ENCODE measurements around the gene DCHS1. TPM values are rescaled to one million over a fixed set of nuclear protein-coding genes. Genes with fewer than 3 reads are reported as not detected.

Gene DCHS1
- polyA plus RNA-seq, 4 donors: 33.1 to 39.1 (median 33.5) TPM

GRCh38 chr11:6646918-6647679 lies 8.5 kb downstream of the DCHS1 start:
- DNase-seq (ENCODE audit: low read depth in 4 of 4, low spot score in 3 of 4): no peak

DNA sequence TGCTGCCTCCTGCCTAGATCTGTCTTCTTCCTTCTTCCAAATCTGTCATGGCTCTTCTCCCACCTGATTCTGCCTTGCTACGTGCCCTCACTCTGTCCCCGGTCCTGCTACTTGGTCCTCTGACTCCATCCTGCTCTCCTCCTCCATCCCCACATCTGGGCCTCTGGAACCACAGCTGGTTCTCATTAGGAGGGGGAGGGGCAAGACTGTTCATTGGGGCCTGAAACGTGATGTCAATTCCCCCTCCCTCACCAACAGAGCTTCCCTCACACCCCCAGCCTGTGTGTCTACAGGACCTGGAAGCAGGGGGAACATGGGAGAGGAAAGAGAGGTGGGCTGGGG lies 9.1 kb downstream of the DCHS1 start:
- DNase-seq (ENCODE audit: low read depth in 4 of 4, low spot score in 3 of 4): peak in 3 of 4 donors; percentile 52 to 70 (median 61)

GRCh38 chr11:6646071-6646470 lies 9.5 kb downstream of the DCHS1 start:
- no peak for DNase-seq (ENCODE audit: low read depth in 4 of 4, low spot score in 3 of 4)

DNA sequence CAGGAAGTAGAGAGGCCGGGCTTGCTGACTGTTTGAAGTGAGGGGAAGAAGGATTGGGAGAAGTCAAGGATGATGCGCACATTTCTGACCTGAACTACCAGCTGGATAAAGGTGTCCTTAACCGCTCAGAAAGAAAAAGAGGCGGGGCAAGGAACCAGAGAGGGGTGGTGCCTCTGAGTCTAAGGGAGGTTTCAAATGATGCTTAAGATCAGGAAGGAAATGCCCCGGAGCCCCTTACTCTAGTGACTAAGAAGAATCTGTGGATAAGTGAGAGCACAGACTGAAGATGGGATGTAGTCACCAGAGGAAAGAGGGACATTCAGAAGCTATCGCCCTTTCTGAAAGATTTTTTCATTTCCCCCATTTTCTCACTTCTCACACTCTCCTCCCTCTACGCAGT lies 12.7 kb downstream of the DCHS1 start:
- no peak for DNase-seq (ENCODE audit: low read depth in 4 of 4, low spot score in 3 of 4)

- no peak for DNase-seq (ENCODE audit: low read depth in 4 of 4, low spot score in 3 of 4)
Measured at GRCh38 chr11:6640985-6641701, 14.5 kb downstream of the DCHS1 start.

- DNase-seq (ENCODE audit: low read depth in 4 of 4, low spot score in 3 of 4): no peak
Measured at GRCh38 chr11:6640036-6640984, 15.3 kb downstream of the DCHS1 start.

DNA sequence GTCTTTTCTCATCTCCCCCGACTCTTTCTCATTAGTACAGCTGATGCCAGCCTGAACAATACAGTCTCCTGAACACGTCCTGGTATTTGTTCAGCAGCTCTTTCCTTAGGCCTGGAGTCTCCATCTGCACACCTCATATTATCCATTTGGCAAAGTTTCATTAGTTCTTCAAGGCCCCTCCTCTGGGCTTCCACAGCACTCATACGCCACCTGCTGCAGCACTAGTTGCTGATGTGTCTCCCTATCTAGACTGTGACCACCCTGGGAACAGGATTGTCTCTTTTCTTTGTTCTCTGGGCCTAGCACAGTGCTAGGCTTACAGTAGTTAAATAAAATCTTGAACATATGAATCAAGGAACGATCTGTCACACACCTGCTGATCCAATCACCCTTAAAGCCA lies 17.2 kb downstream of the DCHS1 start:
- DNase-seq (ENCODE audit: low read depth in 4 of 4, low spot score in 3 of 4): no peak

DNA sequence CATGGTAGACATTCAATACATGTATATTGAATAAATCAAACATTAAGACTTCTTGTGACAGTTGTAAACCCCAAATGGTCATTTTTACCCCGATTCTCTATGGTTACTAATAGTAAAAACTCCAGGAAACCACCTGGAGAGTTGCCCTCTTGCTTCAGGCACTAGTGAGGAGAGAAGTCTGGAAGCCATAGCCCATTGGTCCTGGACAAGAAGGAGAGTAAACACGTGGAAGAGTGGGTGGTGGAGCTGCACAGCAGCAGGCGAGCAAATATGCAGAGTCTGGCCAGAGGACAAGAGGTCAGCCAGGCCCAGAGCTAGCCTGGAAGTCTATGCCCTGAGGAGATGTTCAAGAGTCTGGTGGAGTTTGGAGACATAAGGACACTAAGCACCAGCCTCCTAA lies 17.7 kb downstream of the DCHS1 start:
- no peak for DNase-seq (ENCODE audit: low read depth in 4 of 4, low spot score in 3 of 4)

DNA sequence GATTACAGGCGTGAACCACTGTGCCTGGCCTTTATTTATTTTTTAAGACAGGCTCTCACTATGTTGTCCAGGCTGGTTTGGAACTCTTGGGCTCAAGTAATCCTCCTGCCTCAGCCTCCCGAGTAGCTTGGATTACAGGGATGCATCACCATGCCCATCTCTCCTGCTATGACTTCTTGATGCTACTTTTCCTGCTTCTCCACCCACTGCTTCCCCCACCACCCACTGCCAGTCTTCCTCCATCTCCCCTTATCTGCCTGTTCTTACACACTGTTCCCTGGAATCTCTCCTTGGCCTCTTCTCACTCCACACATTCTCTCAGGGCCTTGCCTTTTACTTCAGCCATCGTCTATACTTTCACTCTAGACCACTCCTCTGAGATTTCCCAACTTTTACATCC lies 19.1 kb downstream of the DCHS1 start:
- DNase-seq (ENCODE audit: low read depth in 4 of 4, low spot score in 3 of 4): no peak

DNA sequence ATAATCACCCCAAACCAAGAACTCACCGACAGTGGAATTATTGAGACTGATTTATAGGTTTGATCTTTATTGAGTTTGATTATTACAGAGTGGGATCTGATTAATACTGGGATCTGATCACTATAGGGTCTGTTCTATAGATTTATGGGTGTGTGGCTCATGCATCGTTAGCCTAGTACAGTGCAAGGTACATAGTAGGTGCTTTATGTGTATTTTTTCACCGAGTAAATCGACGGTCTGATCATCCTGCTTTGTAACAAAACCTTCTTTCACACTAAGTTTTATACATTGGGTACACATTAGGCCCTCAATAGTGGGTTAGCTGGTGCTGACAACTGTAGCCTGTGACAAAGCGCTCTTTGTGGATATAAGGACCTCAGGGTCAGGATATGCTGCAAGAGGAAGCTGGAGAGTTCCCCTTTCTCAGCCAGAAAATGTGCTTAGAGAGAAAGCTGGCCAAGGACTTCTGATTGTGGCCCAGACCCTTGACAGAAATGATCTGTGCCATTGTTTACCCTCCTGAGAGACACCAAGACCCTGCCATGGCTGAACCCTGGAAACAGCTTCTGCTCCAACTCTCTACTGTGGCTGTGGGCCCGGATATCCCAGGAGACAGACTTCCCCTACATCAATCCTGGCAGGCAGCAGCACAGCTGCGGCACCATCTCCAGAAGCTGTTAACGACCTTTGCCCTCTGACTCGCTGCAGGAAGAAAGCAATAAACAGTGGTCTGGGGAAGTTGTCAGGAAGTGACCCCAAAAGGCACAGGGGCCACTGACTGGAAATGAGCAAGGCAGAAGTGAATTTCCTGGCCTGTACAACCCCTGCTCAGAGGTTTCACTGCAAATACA lies 20.3 kb downstream of the DCHS1 start:
- no peak for DNase-seq (ENCODE audit: low read depth in 4 of 4, low spot score in 3 of 4)

- DNase-seq (ENCODE audit: low read depth in 4 of 4, low spot score in 3 of 4): no peak
Measured at GRCh38 chr11:6634534-6634933, 21.1 kb downstream of the DCHS1 start.

GRCh38 chr11:6633422-6634408 lies 21.9 kb downstream of the DCHS1 start:
- DNase-seq (ENCODE audit: low read depth in 4 of 4, low spot score in 3 of 4): no peak

DNA sequence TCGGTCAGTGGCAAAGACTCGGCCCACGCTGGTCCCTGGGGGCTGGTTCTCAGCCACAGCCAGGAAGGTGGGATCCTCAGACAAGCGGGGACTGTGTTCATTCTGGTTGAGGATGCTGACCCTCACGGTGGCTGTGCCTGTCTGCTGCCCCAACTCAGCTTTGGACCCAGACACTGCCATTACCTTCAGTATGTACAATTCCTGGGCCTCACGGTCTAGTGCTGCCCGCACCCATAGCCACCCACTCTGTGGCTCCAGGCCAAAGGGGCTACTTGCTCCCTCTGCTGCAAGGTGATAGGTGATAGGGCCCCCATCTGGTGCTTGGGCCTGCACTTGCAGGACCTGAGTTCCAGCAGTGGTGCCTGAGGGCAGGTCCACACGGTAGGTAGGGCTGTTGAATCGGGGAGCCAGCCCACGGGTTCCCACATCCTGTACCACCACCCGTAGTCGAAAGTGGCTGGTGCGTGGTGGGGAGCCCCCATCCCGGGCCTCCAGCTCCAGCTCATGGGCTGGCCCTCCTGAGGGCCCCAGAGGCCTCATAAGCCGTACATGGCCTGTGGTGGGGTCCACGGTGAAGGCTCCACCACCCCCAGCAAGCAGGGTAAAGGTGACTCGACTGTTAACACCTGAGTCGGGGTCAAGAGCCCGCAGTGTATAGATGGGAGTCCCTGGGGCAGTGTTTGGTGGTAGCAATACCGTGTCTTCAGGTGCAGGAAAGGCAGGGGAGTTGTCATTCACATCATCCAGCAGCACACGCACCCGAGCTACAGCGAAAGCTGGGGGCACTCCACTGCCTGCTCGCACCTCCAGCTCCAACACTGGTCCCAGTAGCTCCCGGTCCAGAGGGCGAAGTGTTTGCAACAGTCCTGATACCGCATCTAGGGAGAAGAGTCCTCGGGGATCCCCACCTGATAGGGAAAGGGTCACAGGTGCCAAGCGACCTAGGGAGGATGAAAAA lies 23.2 kb downstream of the DCHS1 start:
- DNase-seq (ENCODE audit: low read depth in 4 of 4, low spot score in 3 of 4): no peak

DNA sequence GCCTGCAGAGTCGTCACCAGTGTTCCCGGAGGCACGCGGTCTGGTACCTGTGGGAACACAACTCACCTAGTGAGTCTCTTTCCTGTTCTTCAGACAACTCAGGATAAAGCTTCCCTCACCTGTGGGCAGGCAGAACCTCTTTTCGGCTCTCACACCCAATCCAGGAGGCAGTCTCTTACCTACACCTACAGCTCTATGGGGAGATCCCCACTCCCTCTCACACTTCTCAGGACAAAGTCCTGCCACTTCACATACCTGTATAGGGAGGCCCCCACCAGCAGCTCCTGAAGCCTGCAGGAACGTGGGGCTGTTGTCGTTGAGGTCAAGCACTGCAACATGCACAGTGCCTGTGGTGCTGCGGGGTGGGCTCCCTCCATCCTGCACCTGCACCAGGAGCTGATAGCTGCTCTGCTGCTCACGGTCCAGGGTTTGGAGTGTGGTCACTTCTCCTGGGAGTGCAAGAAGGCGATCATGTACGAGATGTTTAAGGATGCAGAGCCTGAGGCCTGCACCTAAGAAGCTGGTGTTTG lies 24.2 kb downstream of the DCHS1 start:
- no peak for DNase-seq (ENCODE audit: low read depth in 4 of 4, low spot score in 3 of 4)

GRCh38 chr11:6630632-6631291 lies 24.8 kb downstream of the DCHS1 start:
- no peak for DNase-seq (ENCODE audit: low read depth in 4 of 4, low spot score in 3 of 4)

DNA sequence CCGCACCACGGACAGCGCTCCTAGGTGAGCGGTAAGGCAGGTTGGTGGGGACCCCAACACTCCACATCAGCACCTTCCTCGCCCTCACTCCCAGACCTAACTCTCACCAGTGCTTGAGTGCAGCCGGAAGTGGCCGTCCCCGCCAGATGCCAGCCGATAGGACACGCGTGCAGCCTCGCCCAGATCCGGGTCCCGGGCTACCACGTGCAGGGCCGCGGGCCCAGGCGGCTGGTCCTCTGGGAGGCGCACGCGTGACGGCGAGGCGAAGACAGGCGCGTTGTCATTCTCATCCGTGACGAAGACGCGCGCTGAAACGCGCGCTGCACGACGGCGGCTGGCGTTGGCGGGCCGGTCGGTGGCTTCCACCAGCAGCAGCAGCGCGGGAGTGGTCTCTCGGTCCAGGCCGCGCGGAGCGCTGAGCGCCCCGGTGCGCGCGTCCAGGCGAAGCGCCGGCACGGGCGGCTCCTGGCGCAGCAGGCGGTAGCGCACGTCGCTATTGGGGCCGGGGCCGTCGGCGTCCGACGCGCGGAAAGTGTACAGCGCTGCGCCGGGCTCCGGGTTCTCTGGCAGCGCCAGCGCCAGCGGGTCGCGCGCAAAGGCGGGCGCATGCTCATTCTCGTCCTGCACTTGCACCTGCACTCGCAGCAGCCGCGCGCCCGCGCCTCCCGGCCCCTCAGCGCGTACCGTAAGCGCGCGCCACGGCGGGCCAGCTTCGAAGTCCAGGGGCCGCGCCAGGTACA lies 25.5 kb downstream of the DCHS1 start:
- no peak for DNase-seq (ENCODE audit: low read depth in 4 of 4, low spot score in 3 of 4)

DNA sequence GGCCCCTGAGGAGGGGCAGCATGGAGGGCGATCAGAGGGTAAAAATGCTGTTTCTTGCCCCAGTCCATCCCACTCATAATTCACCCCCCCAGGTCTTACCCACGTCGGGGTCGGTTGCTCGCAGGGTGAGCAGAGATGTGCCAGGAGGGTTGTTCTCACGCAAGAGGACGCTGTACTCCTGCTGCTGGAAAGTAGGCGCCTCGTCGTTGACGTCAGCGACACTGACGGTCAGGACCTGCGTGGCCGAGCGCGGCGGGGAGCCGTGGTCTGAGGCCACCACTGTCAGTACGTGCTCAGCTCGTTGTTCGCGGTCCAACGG lies 26.1 kb downstream of the DCHS1 start:
- no peak for DNase-seq (ENCODE audit: low read depth in 4 of 4, low spot score in 3 of 4)
